Stimulated activated CD4-positive, alpha-beta T cell treated with anti-CD3 and anti-CD28 coated beads, TNF-alpha, amount 100 ng/mL, for 24 hours (primary cell): ENCODE measurements around the gene NAT10.

Experiments
- DNase-seq, 3 experiments: peaks; one replicate each; pipeline ENCODE4 v3.0.0-alpha.2; 2020; ENCODE audit warnings: low read depth in 3 of 3

The NAT10 gene

DNA sequence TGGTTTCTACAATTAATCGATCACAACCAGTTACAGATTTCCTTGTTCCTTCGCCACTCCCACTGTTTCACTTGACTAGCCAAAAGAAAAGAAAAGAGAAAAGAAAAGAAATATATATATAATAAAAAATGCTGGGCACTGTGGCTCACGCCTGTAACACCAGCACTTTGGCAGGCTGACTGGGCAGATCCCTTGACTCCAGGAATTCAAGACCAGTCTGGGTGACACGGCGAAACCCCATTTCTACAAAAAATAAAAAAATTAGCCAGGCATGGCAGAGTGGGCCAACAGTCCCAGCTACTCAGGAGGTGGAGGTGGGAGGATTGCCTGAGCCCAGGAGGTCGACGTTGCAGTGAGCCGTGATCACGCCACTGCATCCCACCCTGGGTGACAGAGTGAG is 83.8 kb downstream of the NAT10 start:
- no peak for DNase-seq

DNA sequence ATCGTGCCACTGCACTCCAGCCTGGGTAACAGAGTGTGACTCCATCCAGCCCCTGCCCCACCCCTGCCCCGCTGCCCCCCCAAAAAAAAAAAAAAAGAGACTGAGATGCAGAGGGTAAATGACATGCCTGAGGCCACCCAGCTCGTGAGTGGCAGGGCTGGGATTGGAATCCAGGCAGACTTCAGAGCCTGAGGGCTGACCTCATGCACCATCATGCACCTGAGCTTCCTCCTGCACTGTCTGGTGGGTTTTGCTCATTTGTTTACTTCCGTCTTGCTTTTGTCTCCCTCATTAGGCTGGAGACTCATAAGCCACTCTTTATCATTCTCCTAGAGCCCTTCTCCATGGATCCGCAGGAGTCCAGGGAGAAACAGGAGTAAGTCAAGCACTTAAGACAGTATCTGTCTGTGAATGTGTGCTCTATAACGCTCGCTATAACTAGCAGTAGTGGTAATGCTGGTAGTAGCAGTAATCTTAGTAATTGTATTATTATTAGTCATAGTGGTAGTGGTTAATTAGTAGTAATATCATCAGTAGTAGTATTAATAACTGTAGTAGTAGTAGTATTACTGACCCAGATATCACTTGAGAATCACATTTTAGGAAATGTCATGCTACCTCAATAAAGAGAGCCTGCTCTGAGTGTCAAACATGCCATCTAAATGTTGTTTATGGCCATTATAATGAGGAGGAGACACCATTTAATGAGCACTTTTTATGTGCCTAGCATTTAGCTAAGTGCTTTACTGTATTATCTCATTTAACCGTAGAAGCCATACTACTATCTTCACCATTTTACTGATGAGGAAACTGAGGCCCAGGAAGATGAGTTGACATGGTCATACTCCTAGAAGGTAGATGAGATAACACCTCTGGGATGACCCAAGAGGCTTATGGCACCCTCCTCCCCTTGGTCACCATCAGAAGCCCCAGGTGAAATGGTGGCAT is 85.0 kb downstream of the NAT10 start:
- no peak for DNase-seq

DNA sequence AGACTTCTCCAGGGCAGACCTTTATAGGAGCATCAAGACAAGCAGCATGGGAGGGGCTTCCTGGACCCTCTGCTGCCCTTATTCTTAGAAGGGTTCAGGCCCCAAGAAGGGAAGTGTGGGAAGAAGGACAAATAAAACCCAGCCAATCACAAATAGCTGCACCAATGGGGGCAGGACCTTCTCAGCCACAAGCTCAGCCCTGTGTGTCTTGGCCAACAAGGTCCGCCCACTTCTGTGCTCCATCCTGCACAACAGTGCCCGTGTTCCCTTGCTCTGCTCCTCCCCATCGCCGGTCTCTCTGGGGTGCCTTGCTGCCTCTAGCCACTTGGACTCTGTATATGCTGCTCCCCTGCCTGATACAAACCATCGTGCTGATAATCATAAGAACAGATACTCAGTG is 86.1 kb downstream of the NAT10 start:
- no peak for DNase-seq

DNA sequence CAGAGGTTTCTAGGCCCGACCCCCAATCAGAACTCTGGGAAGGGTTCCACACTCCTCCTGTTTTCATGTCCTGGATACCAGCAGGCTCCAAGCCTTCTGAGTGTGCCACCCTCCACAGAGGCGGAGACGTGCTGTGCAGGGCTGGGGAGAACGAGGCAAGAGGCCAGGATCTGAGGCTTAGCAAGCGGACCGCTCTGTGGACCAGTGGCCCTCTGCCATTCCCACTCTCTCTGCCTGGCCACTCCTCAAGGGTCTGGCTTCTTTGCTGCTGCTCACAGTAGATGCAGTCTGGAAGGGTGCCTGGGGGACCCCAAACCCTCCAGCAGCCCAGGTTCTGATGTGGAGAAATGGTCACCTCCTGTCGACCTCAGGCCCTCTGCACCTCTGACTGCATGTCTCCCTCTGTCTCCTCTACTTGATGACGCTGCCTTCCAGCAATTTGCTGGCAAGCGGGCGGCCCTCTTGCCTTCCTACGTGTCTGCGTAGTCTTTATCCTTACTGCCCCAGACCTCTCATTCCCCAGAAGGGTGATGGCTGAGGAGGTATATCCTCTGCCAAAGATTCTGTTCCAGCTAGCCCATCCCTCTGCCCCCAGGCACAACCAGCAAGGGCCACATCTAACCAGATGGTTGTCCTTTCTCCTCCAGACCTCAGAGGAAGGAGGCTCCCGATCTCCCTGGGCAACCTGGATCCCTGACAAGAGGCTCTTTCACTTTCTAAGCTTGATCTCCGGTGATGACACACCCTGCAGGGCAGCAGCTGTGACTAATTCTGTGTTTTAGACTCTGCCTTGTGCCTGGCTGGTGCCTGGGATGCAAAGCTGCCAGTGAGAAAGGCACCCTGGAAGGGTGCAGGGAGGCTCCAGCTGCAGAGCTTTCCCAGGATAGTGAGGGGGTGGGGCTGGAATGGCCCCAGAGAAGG is 87.3 kb downstream of the NAT10 start:
- DNase-seq, result peak in 1 of 3 experiments; percentile 16

DNA sequence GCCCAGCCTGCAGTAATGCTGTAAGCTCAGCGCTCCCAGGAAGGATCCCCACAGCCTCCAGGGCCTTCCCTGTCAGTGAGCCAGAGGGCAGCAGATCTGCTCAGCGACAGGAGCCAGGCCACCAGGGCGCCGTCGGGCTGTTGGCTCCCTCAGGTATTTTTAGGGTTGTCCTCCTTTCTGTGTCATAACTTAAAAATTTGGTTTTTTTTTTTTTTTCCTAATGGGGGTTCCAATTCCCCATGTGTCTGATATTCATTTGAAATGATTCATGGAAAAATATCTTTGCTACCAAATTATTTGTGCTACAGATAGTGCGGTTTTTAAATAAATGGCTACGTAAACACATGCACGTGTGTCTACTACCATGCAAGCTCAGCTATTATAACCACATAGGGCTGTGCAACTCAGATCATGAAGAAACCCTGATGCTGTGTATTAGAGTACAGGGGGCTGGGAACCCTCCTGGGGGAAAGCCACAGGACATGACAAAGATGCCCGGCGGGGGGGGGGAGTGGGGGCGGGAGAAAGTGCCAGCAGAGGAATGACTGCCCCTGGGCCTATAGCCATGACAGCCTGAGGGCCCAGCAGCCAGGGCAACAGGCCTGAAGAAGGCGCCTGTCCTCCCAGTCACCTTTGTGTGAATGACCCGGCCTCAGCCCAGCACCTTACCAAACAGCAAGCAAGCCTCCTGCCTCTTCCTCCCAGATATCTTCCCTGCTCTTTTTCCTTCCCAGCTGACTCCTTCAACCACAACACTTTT is 89.3 kb downstream of the NAT10 start:
- no peak for DNase-seq
